HG03095 (cell line): ENCODE results near the gene PSMA7.

ENCODE experiments used
- ATAC-seq: cut with Tn5 transposase; IDR thresholded peaks from one replicate; pipeline ENCODE4 v1.9.1; 2021; ENCODE audit warnings: moderate library complexity; ENCODE audit not compliant: unreplicated experiment

Gene PSMA7

GRCh38 chr20:62143081-62143956, at the start of gene PSMA7, which contains the start of gene SS18L1:
TSS of gene PSMA7 (minus strand) at chr20:62143394. CDS start at chr20:62143303, 91 bp downstream.
TSS of gene SS18L1 (plus strand) at chr20:62143769. CDS start at chr20:62143821, 52 bp downstream.
- ATAC-seq, result peak; percentile 63

GRCh38 chr20:62192635-62193034, 49.4 kb upstream of the PSMA7 start:
- no peak for ATAC-seq

GRCh38 chr20:62191781-62192559, 48.8 kb upstream of the PSMA7 start:
- ATAC-seq, result no peak

- ATAC-seq, result no peak
Observed at GRCh38 chr20:62190639-62191411, 47.6 kb upstream of the PSMA7 start.

GRCh38 chr20:62186887-62187866, 44.0 kb upstream of the PSMA7 start:
- ATAC-seq, result no peak

GRCh38 chr20:62186096-62186426, 42.9 kb upstream of the PSMA7 start:
- ATAC-seq, result no peak

GRCh38 chr20:62183426-62184142, 40.4 kb upstream of the PSMA7 start:
- no peak for ATAC-seq

- peak; percentile 91 for ATAC-seq
Observed at GRCh38 chr20:62182469-62183425, 39.6 kb upstream of the PSMA7 start, which contains the start of gene MTG2. TSS of gene MTG2 (plus strand) at chr20:62183028. CDS start at chr20:62193421, 10,393 bp downstream.

- no peak for ATAC-seq
Observed at GRCh38 chr20:62181808-62182207, 38.6 kb upstream of the PSMA7 start.

GRCh38 chr20:62179162-62179504, 35.9 kb upstream of the PSMA7 start:
- ATAC-seq, result no peak

GRCh38 chr20:62178316-62179161, 35.3 kb upstream of the PSMA7 start:
- no peak for ATAC-seq

GRCh38 chr20:62177307-62177706, 34.1 kb upstream of the PSMA7 start:
- ATAC-seq, result no peak

- no peak for ATAC-seq
Observed at GRCh38 chr20:62176866-62177265, 33.7 kb upstream of the PSMA7 start.

- ATAC-seq, result no peak
Observed at GRCh38 chr20:62175711-62176110, 32.5 kb upstream of the PSMA7 start.

GRCh38 chr20:62174870-62175624, 31.9 kb upstream of the PSMA7 start:
- ATAC-seq, result no peak

GRCh38 chr20:62174021-62174804, 31.0 kb upstream of the PSMA7 start:
- ATAC-seq, result no peak
